ES-I3 (cell line): ENCODE measurements around the gene MXRA7.
"Not testable (repeated sequence)": the region's sequence is repeated elsewhere in the genome, so short reads cannot be mapped to it uniquely, and the experiment has no call there.

Experiments
- H3K36me3 ChIP-seq: 2 replicates; pipeline ENCODE4 v1.6.1; 2013; ENCODE audit warnings: mild to moderate bottlenecking, low read length, control low read depth, moderate library complexity; ENCODE audit not compliant: insufficient read depth
- H3K4me1 ChIP-seq: 2 replicates; pipeline ENCODE4 v1.6.1; 2013; ENCODE audit warnings: mild to moderate bottlenecking, control low read depth, low read length; ENCODE audit not compliant: insufficient read depth
- H3K9ac ChIP-seq: 2 replicates; pipeline ENCODE4 v1.6.1; 2013; ENCODE audit warnings: low read depth, mild to moderate bottlenecking, low read length, moderate library complexity
- H3K9me3 ChIP-seq: 2 replicates; pipeline ENCODE4 v1.6.1; 2013; ENCODE audit warnings: mild to moderate bottlenecking, low read length, moderate library complexity; ENCODE audit not compliant: control insufficient read depth, insufficient read depth

The MXRA7 gene

DNA sequence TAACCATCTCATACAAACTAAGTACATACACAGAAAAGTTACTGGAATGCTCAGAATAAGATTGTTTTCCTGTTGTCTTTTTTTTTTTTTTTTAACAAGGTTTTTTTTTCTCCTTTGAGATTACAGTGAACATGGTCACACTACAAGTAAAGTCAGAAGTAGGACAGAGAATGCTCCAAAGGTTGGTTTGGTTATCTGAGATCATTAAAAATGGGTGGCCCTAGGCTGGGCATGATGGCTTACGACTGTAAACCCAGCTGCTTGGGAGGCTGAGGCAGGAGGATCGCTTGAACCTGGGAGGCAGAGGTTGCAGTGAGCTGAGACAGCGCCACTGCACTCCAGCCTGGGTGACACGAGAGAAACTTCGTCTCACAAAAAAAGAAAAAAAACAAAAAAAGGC, 60.3 kb downstream of the MXRA7 start:
- Histone ChIP-seq H3K4me1 (no peaks in the 10 kb centered on the region), H3K9me3 (peaks cover 6% of the 10 kb centered on the region; the same call in 1 of the 2 replicates), H3K9ac (no peak overlapping the region), H3K36me3 (no peaks in the 10 kb centered on the region)

DNA sequence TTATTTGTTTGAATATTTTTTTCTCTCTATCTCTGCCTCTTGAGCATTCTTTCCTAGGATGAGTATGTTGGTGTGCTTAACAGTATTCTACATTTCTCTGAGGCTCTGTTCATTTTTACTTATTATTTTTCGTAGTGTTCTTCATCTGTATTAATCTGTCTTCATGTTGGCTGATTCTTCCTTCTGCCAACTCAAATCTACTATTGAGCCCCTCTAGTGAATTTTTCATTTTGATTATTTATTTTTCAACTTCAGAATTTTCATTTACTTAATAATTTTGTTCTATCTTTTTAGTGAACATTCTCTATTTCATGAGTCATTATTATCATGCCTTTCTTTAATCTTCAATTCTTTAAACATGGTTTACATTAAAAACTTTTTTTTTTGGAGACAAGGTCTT, 64.1 kb downstream of the MXRA7 start:
- no peaks in the 10 kb centered on the region for H3K36me3 ChIP-seq
- peaks cover under 1% of the 10 kb centered on the region; the same call in 1 of the 2 replicates for H3K4me1 ChIP-seq
- H3K9me3 ChIP-seq = no peaks in the 10 kb centered on the region
- no peak overlapping the region for H3K9ac ChIP-seq

DNA sequence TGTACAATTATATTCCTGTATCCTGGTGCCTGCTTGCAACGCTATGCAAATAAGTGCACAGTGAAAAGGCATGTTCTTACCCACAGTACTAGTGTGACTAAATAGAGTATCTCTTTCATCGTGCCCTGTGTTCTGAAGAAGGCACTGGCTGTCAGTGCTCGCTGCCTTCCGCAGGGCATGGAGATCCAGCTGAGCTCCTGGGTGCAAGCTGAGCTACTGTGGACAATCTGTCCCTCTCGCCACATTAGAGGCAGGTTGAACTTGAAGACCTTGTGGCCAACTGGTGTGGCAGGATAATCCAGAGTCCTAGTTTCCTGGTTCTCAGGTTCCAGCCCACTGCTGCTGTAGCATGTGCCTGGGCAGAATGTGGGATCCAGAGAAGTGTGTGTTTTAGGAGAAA, 65.3 kb downstream of the MXRA7 start:
- no peaks in the 10 kb centered on the region for H3K36me3 ChIP-seq
- no peak overlapping the region for H3K9ac ChIP-seq
- peaks cover 12% of the 10 kb centered on the region; the same call in 1 of the 2 replicates for H3K4me1 ChIP-seq
- no peaks in the 10 kb centered on the region for H3K9me3 ChIP-seq

DNA sequence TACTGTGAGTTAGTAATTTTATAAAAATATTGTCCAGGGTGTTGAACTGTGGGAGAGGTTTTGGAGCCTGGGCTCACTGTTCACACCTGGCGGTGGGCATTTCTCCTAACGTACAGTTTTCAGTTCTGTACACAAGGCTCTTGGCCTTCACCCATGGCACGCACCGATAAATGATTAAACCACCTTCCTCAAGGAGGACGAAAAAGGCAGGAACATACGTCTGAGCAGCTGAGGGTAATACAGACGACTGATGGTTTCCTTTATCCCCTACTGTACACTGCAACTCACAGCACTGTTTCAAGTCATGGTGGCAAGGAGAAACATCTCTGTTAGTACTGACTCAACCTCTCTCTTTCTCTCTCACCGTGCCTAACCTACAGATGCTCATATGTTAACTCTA, 65.8 kb downstream of the MXRA7 start:
- H3K4me1 ChIP-seq = peaks cover 12% of the 10 kb centered on the region
- no peaks in the 10 kb centered on the region for H3K36me3 ChIP-seq
- H3K9ac ChIP-seq = no peak overlapping the region
- H3K9me3 ChIP-seq = no peaks in the 10 kb centered on the region

DNA sequence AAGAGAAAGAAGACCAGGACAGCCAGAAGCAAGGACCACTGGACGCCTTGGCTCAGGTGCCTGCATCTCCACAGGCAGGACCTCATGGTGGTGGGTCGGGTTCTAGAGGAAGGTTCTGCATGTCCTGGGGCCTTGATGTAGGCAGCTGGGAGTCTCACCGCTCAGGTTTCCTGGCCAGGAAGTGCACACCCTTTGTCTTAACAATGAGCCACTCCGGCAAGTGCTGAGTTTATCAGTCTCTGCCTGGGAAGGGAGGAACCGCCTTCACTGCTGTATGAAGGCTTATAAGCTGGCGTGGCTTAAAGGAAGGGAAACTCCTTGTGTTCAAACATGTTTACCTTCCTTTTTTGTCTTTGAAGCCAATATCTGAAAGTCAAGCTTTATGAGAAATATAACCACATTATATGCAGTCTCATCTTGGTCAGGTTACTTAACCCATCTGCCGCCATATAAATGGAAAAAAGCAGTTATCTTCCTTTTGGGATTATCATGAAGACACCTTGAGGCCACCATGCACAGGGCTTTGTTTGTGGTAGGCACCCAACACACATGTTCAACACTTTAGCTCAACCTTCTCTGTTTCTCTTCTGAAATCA, 67.1 kb downstream of the MXRA7 start, which contains the start of gene ST6GALNAC1:
ST6GALNAC1 (minus strand) TSS at position 205 of the 596 bp plus-strand sequence; CDS start at position 86, 119 bp downstream.
- Histone ChIP-seq H3K9ac (no peak within 1 kb of the TSS), H3K36me3 (no peaks in the 10 kb centered on the region)

DNA sequence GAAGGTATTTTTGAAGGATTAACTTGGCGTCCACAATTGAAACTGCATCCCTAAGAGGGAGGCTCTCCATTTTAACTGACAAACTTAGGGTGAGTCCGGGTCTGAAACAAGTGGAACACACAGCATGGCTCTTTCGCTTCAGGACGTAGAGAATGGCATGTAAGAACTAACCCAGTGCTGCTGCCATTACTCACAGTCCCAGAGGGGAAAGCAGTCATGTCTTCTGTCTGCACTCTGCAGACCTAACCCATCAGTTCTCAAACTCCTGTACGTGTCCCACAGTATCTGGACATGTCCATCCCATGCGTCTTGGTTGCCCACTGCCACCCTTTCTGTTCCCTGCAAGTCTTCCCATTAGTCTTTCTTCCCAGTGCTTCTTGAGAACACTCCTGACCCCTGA, 67.8 kb downstream of the MXRA7 start:
- peaks cover 12% of the 10 kb centered on the region for H3K4me1 ChIP-seq
- no peak overlapping the region for H3K9ac ChIP-seq
- H3K36me3 ChIP-seq = no peaks in the 10 kb centered on the region
- H3K9me3 ChIP-seq = no peaks in the 10 kb centered on the region

More for the DNA sequence above, 67.1 kb downstream of the MXRA7 start, which contains the start of gene ST6GALNAC1:
- peaks cover 12% of the 10 kb centered on the region for H3K4me1 ChIP-seq
- H3K9me3 ChIP-seq = no peaks in the 10 kb centered on the region

DNA sequence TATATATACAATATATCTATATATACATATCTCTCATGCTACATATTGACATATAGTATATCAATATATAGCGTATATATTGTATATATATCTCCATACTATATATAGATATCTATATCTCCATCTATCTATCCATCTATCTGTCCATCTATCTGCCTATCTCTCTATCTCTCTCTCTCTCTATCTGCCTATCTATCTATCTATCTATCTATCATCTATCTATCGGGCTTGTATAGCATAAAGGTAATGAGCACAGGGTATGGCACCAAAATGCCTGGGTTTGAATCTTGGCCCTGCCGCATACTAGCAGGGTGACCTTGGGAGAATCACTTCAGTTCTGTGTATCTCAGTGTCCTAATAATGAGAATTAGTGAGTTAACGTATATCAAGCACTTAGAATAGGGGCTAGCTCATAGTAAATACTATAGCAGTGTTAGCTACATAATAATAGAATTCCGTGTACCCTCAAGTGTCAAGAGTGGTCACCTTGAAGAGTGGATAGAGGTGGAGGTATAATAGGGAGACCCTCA, 68.7 kb downstream of the MXRA7 start:
- H3K36me3 ChIP-seq = no peaks in the 10 kb centered on the region
- H3K4me1 ChIP-seq = peaks cover 16% of the 10 kb centered on the region
- no peak overlapping the region for H3K9ac ChIP-seq
- no peaks in the 10 kb centered on the region for H3K9me3 ChIP-seq

DNA sequence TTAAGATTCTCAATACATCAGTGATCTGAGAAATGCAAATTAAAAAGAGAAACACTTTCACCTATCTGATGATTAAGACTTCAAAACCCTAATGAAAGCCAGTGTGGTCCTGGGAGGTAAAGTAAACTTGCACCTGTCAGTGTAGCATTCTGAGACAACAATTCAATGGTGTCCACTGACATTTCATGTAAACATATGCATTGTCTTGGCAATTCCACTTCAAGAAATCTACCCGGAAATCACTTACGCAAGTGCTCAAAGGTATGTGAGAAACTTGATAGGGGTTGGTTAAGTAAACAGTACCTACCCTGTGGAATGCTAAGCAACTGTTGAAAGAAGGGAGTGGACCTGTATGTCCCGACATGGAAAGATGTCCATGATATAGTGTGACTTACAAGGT, 69.3 kb downstream of the MXRA7 start:
- Histone ChIP-seq H3K9ac (no peak overlapping the region), H3K36me3 (no peaks in the 10 kb centered on the region), H3K4me1 (peaks cover 16% of the 10 kb centered on the region), H3K9me3 (no peaks in the 10 kb centered on the region)

DNA sequence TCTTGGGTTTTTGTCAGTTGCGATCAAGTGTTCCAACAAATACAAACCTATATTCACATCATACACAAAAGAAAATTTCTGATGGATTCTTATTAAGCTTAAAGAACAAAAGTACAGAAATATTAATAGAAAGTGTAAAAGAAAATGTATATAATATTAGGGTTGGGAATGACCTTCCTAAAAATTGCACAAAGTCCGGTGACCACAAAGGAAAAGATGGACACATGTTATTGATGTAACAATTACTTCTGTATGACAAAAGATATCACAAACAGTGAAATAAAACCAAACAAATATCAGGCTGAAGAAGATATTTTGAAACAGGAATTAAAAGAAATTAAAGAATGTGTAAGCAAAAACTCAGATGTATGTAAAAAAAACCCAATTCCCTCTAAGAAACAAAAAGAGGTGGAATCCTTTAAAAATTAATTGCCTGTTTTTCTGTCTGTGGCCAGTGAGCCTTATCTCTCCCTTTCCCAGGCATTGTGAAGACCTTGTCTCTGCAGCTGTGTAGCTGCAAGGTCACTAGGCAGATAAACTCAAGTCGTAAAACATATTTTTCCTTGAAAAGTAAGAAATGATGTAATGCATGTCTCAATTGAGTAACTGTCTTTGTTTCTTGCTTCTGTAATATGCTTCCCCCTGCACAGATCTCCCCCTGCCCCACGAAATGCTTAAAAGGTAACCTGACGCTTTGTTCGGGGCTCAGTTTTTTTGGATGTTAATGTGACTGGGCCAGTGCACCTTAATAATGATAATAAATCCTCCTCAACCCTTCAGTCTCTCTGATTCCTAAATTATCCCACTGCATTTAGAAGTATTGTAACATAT, 70.0 kb downstream of the MXRA7 start:
- Histone ChIP-seq H3K9me3 (no peaks in the 10 kb centered on the region), H3K9ac (no peak overlapping the region), H3K4me1 (peaks cover 16% of the 10 kb centered on the region), H3K36me3 (no peaks in the 10 kb centered on the region)

DNA sequence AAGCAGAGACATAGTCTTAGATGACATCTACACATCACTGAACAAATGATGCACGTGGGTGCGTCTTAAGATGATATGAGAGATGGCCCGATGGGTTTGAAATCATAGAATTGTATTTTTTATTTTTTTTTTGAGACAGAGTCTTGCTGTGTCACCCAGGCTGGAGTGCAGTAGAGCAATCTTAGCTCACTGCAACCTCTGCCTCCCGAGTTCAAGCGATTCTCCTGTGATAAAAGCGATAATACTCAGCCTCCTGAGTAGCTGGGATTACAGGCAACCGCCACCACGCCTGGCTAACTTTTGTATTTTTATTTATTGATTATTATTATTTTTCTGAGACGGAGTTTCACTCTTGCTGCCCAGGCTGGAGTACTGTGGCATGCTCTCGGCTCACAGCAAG, 72.5 kb downstream of the MXRA7 start:
- peaks cover 16% of the 10 kb centered on the region for H3K4me1 ChIP-seq
- H3K36me3 ChIP-seq = no peaks in the 10 kb centered on the region
- no peaks in the 10 kb centered on the region for H3K9me3 ChIP-seq
- no peak overlapping the region for H3K9ac ChIP-seq

DNA sequence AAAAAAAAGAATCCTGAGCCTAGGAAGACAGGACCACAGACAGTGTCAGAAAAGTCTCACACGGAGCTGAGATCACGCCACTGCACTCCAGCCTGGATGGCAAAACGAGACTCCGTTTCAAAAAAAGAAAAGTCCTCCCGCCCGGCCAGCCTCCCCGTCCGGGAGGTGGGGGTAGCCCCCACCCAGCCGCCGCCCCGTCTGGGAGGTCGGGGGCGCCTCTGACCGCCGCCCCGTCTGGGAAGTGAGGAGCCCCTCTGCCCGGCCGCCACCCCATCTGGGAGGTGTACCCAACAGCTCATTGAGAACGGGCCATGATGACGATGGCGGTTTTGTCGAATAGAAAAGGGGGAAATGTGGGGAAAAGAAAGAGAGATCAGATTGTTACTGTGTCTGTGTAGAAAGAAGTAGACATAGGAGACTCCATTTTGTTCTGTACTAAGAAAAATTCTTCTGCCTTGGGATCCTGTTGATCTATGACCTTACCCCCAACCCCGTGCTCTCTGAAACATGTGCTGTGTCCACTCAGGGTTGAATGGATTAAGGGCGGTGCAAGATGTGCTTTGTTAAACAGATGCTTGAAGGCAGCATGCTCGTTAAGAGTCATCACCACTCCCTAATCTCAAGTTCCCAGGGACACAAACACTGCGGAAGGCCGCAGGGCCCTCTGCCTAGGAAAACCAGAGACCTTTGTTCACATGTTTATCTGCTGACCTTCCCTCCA, 74.1 kb downstream of the MXRA7 start:
- H3K9ac ChIP-seq, H3K9me3 ChIP-seq, H3K36me3 ChIP-seq: not testable (repeated sequence)
- H3K4me1 ChIP-seq = peaks cover 14% of the 10 kb centered on the region

DNA sequence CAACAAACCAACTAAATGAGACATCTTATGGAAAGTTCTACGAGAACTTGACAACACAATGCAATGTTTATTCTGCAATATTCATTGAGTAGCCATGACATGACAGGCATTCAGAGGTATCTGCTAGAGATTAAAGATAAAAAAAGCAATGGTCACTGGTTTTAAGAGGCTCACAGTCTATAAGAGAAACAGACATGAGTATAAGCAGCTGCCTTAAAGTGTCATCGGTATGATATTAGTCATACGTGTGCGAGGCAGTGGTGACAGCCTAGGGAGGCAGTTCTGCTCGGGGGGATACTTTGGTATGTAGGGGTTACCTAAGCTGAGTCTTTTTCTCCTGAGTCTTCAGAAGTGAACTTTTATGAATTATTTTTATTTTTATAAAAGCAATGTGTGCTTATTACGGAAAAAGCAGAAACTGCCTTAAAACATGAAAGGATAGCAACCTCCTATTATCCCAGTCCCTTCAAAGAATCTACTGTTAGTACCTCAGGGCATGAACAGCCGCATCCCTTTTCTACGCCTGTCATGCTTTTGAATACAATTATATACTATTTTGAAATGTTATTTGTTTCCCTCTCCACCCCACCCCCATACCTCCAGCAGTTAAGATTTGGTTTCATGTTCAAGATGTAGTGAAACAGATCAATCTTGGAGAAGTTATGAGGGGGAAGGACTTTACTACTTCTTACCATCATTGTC, 75.0 kb downstream of the MXRA7 start:
- H3K9me3 ChIP-seq = no peaks in the 10 kb centered on the region
- H3K4me1 ChIP-seq = peaks cover 7% of the 10 kb centered on the region
- H3K9ac ChIP-seq = no peak overlapping the region
- H3K36me3 ChIP-seq = no peaks in the 10 kb centered on the region

DNA sequence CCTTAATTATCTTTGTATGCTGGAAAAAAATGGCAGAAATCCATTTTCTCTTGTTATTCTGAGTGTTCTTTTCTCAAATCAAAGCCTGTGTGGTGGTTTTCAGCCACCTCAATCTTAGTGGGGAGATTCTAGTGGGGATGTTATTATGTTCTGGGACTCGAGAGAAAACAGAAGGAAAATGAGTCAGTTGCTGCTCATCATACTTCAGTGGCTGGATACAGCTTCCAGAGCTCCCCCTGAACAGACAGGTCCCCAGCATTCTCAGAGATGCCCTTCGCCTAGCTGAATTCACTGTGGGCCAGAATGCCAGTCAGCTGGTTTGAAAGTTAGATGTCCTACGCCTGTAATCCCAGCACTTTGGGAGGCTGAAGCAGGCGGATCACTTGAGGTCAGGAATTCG, 75.7 kb downstream of the MXRA7 start:
- Histone ChIP-seq H3K9me3 (no peaks in the 10 kb centered on the region), H3K36me3 (no peaks in the 10 kb centered on the region), H3K9ac (no peak overlapping the region), H3K4me1 (peaks cover 9% of the 10 kb centered on the region)
